Left renal pelvis (tissue), 4 donors: ENCODE results near the gene POLE. TPM values are rescaled to one million over a fixed set of nuclear protein-coding genes. Genes with fewer than 3 reads are reported as not detected.

ENCODE experiments used
- DNase-seq, 4 donors: peaks; one replicate each; pipeline ENCODE4 v3.0.0-alpha.2; 2013; ENCODE audit warnings: low read depth in 4 of 4, low spot score in 3 of 4
- polyA plus RNA-seq, 4 donors: library from polyadenylated mRNA; unstranded; fragments of 120-200 nt; gene quantifications; one replicate each; pipeline ENCODE4 v1.2.1, GENCODE V29; 2013; ENCODE audit not compliant: insufficient read length in 4 of 4

Gene POLE
- polyA plus RNA-seq, 4 donors: 42.6 to 65.2 (median 49.1) TPM

GRCh38 chr12:132633398-132633797 lies 53.7 kb downstream of the POLE start:
- no peak for DNase-seq

DNA sequence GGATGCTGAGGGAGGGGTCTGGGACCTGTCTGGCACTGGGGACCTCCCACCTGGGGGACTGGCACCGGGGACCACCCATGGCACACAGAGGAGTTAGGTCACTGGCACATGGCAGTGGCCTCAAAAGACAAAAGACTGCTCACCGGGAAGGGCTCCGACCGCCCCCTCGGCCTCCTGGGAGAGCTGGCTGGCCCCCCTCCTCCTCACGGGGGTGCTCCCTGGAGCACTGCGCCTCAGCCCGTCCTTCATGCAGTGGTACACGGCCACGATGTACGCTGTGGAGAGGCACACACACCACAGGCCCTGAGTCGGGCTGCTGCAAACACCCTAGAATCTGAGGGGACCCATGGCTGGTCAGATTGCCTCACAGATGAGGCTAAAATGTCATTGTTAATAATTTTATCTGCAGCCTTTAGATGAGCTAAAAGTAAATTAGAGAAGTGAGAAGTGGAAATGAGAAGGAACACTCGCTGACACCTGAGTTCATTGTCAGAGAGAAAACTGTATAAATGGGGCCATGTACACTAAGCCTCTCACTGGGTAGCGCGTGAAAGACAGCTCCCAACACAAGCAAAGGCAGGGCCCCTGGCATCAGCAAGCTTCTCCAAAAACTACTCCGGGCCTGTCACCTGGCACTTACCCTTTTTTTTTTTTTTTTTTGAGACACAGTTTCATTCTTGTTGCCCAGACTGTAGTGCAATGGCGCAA lies 54.5 kb downstream of the POLE start:
- no peak for DNase-seq

- no peak for DNase-seq
These were observed 55.5 kb downstream of the POLE start for GRCh38 chr12:132631666-132632065.

GRCh38 chr12:132630672-132631071 lies 56.5 kb downstream of the POLE start:
- no peak for DNase-seq

DNA sequence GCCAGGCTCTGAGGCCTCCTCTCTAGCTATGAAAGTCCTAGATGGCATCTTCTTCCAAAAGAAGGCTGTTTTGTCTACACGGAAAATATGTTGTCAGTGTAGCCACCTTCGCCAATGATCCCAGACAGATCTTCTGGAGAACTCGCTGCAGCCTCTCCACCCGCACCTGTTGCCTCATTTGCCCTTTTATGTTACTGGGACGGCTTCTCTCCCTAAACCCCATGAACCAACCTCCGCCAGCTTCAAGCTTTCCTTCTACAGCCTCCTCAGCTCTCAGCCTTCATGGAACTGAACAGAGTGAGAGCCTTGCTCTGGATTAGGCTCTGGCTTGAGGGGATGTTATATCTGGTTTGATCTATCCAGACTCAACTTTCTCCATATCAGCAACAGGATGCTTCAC lies 57.8 kb downstream of the POLE start:
- no peak for DNase-seq

- DNase-seq: no peak
These were observed 61.3 kb downstream of the POLE start for GRCh38 chr12:132625731-132626430.

DNA sequence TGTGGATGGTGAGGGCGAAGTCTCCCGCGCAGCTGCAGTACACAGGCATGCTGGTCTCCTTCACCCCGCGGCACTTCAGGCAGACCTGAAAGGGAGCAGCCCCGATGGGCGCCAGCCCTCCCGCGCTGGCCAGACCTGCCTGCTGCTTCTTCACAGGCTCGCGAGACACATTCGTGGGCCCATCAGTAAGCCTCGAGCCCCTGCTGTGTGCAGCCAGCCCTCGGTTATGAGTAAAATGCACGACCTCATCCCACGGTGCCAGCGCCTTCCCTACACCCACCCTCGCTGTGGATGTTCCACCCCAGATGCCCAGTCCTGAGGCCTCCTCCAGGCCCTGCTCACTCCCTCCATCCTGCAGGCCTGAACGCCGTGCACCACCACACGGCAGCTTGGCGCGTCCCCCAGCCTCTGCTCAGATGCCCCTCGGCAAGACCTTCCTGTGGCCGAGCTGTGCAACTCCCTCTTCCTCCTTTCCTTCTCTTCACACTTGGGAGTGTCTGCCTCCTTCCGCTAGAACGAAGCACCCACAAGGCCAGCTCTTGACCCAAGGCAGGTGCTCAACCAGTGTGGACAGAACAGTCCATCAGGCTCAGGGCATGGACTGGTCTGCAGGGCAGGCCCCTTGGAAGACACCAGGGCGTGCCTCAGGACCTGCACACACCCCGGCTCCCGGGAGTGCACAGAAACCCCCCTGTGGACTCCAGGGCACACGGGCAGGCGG lies 62.1 kb downstream of the POLE start:
- DNase-seq: no peak

- DNase-seq: no peak
These were observed 62.8 kb downstream of the POLE start for GRCh38 chr12:132624186-132624855.

DNA sequence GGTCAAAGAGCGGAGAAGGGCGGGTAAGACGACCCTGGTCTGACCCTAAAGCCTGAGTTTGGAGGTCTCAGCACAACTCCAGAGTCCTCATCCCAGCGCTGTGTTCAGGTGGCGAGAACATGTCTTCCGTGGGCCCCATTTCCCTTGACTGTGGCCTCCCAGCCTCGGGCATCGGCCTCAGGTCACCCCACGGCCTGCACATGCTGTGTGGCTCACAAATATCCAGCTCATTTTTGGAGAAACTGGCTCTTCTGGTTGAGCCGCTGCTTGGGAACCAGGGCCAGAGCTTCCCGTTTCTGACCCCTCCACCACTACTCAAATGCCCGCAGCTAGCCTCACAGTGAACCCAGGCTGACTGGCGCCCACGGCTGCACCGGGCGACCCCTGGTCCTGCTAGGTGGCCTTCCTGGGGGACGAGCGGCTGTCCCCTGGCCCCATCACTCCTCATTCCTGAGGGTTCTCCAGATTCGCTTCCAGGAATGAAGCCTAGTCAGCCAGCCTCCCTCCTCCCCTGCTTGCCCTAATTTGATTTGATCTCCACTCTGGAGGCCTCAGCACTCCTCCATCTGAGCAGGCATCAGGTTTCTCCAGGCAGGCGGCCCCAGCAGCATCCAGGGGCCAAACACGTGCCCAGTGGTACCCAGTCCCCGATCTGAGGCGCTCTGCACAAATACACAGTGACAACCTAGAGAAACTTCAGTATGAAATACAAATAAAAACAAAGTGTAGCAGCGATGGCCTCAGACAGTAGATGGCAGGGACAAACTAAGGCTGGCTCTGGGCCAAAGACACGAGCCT lies 63.9 kb downstream of the POLE start:
- no peak for DNase-seq

DNA sequence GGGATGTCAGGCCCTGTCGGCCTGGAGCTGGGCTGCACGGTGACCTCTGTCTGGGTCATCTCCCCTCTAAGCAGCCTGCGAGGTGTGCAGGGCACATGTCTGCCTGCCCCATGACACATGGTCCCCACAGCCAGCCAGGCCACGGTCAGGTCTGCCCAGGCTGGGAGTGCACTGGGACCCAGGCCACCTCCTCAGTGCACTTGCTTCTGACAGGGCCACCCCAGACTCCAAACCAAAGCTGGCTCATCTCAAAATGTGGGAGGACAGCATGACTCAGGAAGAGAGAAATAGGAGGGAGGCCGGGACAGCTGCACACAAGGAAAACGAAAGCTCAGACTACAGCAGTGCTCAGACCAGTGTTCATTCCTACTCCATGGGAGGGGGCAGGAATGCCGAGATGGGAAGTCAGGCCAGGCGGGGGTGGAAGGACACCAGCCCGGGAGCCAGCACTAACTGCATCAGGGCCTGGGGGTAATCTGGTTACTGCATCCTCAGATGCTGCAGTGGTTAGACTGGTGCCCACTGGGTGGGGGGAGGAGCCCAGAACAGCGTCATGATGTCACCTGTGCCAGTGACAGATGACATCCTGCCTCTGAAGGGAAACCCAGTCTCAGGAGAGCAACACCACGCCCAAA lies 64.6 kb downstream of the POLE start:
- DNase-seq: peak in 1 of 4 donors; percentile 81

GRCh38 chr12:132621657-132622435 lies 65.3 kb downstream of the POLE start:
- no peak for DNase-seq

DNA sequence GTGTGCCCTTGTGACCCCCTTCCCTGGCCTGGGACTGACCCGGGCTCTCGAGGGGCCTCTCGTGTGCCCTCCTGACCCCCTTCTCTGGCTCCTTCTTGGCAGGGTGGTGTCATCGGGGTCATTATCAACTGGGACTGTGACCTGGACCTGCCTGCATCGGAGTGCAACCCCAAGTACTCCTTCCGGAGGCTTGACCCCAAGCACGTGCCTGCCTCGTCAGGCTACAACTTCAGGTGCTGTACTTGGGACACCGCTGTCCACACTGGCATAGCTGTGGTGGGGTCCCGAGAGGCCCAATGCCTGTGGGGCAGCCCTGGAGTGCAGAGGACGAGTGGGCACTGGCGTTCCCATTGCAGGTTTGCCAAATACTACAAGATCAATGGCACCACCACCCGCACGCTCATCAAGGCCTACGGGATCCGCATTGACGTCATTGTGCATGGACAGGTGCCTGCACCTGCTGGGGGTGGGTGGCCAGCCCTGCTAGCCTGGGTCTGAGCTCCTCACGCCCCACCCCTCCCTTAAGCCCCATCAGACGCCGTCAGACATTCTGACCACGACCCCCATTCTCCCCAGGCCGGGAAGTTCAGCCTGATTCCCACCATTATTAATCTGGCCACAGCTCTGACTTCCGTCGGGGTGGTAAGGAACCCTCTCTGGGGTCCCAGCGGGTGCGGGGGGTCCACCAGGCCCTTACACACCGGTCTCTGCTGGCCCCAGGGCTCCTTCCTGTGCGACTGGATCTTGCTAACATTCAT lies 66.1 kb downstream of the POLE start:
- DNase-seq: no peak

- DNase-seq: no peak
These were observed 66.8 kb downstream of the POLE start for GRCh38 chr12:132620113-132620898.

DNA sequence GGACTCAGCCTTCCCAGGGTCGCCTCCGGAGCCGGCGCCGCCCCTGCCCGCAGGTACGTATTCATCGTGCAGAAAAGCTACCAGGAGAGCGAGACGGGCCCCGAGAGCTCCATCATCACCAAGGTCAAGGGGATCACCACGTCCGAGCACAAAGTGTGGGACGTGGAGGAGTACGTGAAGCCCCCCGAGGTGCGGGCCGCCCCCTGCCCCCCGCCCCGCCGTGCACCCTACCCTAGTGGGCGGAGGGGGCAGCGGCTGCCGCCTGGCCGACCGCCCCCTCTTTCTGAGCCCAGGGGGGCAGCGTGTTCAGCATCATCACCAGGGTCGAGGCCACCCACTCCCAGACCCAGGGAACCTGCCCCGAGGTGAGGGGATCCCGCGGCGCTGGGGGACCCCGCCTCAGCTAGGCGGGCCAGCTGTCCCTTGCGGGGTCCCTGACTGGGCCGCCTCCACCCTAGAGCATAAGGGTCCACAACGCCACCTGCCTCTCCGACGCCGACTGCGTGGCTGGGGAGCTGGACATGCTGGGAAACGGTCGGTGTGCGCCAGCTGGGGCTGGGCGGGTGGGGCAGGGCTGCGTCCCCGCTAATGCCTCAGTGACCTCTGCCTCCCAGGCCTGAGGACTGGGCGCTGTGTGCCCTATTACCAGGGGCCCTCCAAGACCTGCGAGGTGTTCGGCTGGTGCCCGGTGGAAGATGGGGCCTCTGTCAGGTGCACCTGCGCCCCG lies 67.6 kb downstream of the POLE start:
- no peak for DNase-seq

DNA sequence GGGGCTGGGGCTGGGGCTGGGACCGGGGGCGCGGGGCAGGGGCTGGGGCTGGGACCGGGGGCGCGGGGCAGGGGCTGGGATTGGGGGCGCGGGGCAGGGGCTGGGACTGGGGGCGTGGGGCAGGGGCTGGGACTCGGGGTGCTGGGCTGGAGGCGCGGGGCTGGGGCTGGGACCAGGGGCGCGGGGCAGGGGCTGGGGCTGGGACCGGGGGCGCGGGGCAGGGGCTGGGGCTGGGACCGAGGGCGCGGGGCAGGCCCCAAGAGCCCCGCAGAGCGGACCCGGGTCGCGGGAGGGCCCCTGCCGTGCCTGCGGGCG lies 68.1 kb downstream of the POLE start:
- DNase-seq: no peak

- no peak for DNase-seq
These were observed 68.5 kb downstream of the POLE start, which contains the start of gene P2RX2 for GRCh38 chr12:132618683-132619043. Gene P2RX2, plus strand, starts transcription at chr12:132618776. Its CDS starts 41 bp downstream, at chr12:132618817.
